Neutrophil (primary cell): ENCODE measurements around the gene SPINT1.

ENCODE experiments used
- H3K27ac ChIP-seq: fragments of 200-600 bp; sonication (generic); 2 replicates; pipeline ENCODE4 v1.5.1; 2016; ENCODE audit warnings: mild to moderate bottlenecking, moderate library complexity
- H3K27me3 ChIP-seq: fragments of 200-600 bp; sonication (generic); 2 replicates; pipeline ENCODE4 v1.6.0; 2016; ENCODE audit warnings: mild to moderate bottlenecking
- H3K36me3 ChIP-seq: fragments of 200-600 bp; sonication (generic); 2 replicates; pipeline ENCODE4 v1.5.1; 2017
- H3K4me1 ChIP-seq, 2 experiments: fragments of 200-600 bp in 1 of 2; sonication (generic) in 1 of 2; 1 replicate in 1 of 2; 2 replicates in 1 of 2; pipeline versions ENCODE4 v1.5.1 to v1.6.1; 2013 to 2016; ENCODE audit warnings: low read depth in 1 of 2, low read length in 1 of 2, mild to moderate bottlenecking in 1 of 2, moderate library complexity in 1 of 2; ENCODE audit not compliant: control insufficient read depth in 1 of 2, insufficient read depth in 1 of 2
- H3K4me3 ChIP-seq, 2 experiments: fragments of 200-600 bp in 1 of 2; sonication (generic) in 1 of 2; 1 replicate in 1 of 2; 2 replicates in 1 of 2; pipeline ENCODE4 v1.5.1; 2013 to 2016; ENCODE audit warnings: low read depth in 1 of 2, low read length in 1 of 2, mild to moderate bottlenecking in 1 of 2, moderate library complexity in 1 of 2
- H3K9me3 ChIP-seq: fragments of 200-600 bp; sonication (generic); 2 replicates; pipeline ENCODE4 v1.5.1; 2016
- CTCF ChIP-seq: fragments of 200-600 bp; sonication (generic); IDR thresholded peaks from 2 replicates; pipeline ENCODE4 v1.5.1; 2016; ENCODE audit warnings: antibody characterized with exemption

The SPINT1 gene

GRCh38 chr15:40847223-40847961 is 3.5 kb downstream of the SPINT1 start:
- peak; percentile 76 for TF ChIP-seq CTCF
- H3K9me3 ChIP-seq, result no peaks in the 10 kb centered on the region
- H3K4me3 ChIP-seq, result peak overlapping the region; percentile 29 to 47
- peaks cover 25% of the 10 kb centered on the region for H3K27me3 ChIP-seq
- peaks cover 44 to 48% of the 10 kb centered on the region in 2 experiments for H3K4me1 ChIP-seq
- no peaks in the 10 kb centered on the region for H3K36me3 ChIP-seq
- H3K27ac ChIP-seq, result peak overlapping the region; percentile 84

- peaks cover under 1% of the 10 kb centered on the region for H3K36me3 ChIP-seq
- peaks cover 32 to 33% of the 10 kb centered on the region in 2 experiments for H3K4me1 ChIP-seq
- no peak overlapping the region for H3K4me3 ChIP-seq
- H3K9me3 ChIP-seq, result no peaks in the 10 kb centered on the region
- no peak for TF ChIP-seq CTCF
- no peak overlapping the region for H3K27ac ChIP-seq
- H3K27me3 ChIP-seq, result no peaks in the 10 kb centered on the region
Measured at GRCh38 chr15:40850576-40851112, 6.8 kb downstream of the SPINT1 start.

GRCh38 chr15:40852529-40852928 is 8.7 kb downstream of the SPINT1 start:
- H3K4me3 ChIP-seq, result no peak overlapping the region
- H3K27ac ChIP-seq, result no peak overlapping the region
- no peaks in the 10 kb centered on the region for H3K9me3 ChIP-seq
- no peaks in the 10 kb centered on the region for H3K27me3 ChIP-seq
- no peak for TF ChIP-seq CTCF
- peaks cover 17% of the 10 kb centered on the region for H3K36me3 ChIP-seq
- H3K4me1 ChIP-seq, result peaks cover 18 to 19% of the 10 kb centered on the region in 2 experiments

- H3K27me3 ChIP-seq, result no peaks in the 10 kb centered on the region
- H3K4me1 ChIP-seq, result peaks cover 15 to 17% of the 10 kb centered on the region in 2 experiments
- no peak for TF ChIP-seq CTCF
- H3K27ac ChIP-seq, result no peak overlapping the region
- H3K4me3 ChIP-seq, result no peak overlapping the region
- no peaks in the 10 kb centered on the region for H3K9me3 ChIP-seq
- peaks cover 17% of the 10 kb centered on the region for H3K36me3 ChIP-seq
Measured at GRCh38 chr15:40853241-40853890, 9.5 kb downstream of the SPINT1 start.

- Histone ChIP-seq H3K4me1 (peaks cover 21 to 24% of the 10 kb centered on the region in 2 experiments), H3K36me3 (peaks cover 17% of the 10 kb centered on the region), H3K9me3 (no peaks in the 10 kb centered on the region), H3K27ac (no peak overlapping the region), H3K4me3 (no peak overlapping the region), H3K27me3 (no peaks in the 10 kb centered on the region)
- TF ChIP-seq CTCF, result no peak
Measured at GRCh38 chr15:40854161-40854560, 10.3 kb downstream of the SPINT1 start.
